HepG2 (cell line): ENCODE results near the gene CD276. TPM values are rescaled to one million over a fixed set of nuclear protein-coding genes. Genes with fewer than 3 reads are reported as not detected.

Experiments used
- ATAC-seq: fragments of 200-7000 bp; cut with Tn5 transposase; 3 replicates; pipeline ENCODE4 v1.9.1; 2020; ENCODE audit warnings: mild to moderate bottlenecking, moderate library complexity
- BruUV-seq: library from RNA; stranded (reverse); fragments of 400-500 nt; replicated peaks from 2 replicates; lab custom pipeline; 2021; lab: Mats Ljungman, UMichigan
- CTCF ChIA-PET: fragments of 300-600 bp; formaldehyde crosslinking; extraction: SDS; loops from one replicate; lab custom pipeline; 2021; ENCODE audit warnings: low total read pairs, inconsistent platforms, low intra/inter-chr PET ratio; lab: Yijun Ruan, JAX
- POLR2A ChIA-PET: fragments of 350-600 bp; sonication (Branson Sonifier 250); formaldehyde crosslinking; loops from one replicate; lab custom pipeline; 2020; ENCODE audit warnings: antibody characterized with exemption, inconsistent platforms; lab: Yijun Ruan, JAX
- DNase-seq: peaks from one replicate; pipeline ENCODE4 v3.0.0-alpha.2; 2015; ENCODE audit warnings: low spot score
- FAIRE-seq: peaks from 3 replicates; lab custom pipeline; 2011; peaks lifted over from hg19 to GRCh38; lab: Jason Lieb, UNC
- H2AFZ ChIP-seq: one replicate; pipeline ENCODE4 v1.6.1; 2011; ENCODE audit warnings: low read length, inconsistent platforms
- H3K27ac ChIP-seq: fragments of 300-600 bp; 3 replicates; pipeline ENCODE4 v1.8.0; 2011; ENCODE audit warnings: mixed run types, mild to moderate bottlenecking, mixed read lengths, low read length, inconsistent platforms; ENCODE audit not compliant: insufficient read depth; ENCODE audit errors: extremely low read length
- H3K27me3 ChIP-seq, 2 experiments: fragments of 200-600 bp in 1 of 2; 2 replicates in 1 of 2; 3 replicates in 1 of 2; pipeline versions ENCODE4 v1.6.0 to v1.8.0; 2011; ENCODE audit warnings: low read length in 2 of 2, mild to moderate bottlenecking in 2 of 2, moderate library complexity in 2 of 2, inconsistent platforms in 1 of 2; ENCODE audit not compliant: insufficient read depth in 2 of 2, control insufficient read depth in 1 of 2
- H3K36me3 ChIP-seq, 2 experiments: fragments of 200-600 bp in 1 of 2; replicated peaks in 1 of 2; 2 replicates in 1 of 2; 3 replicates in 1 of 2; pipeline versions ENCODE4 v1.5.1 to v1.8.0; 2011; ENCODE audit warnings: low read length in 2 of 2, inconsistent platforms in 1 of 2; ENCODE audit not compliant: insufficient read depth in 2 of 2, control insufficient read depth in 1 of 2
- H3K4me1 ChIP-seq: 2 replicates; pipeline ENCODE4 v1.5.1; 2012; ENCODE audit warnings: low read length, inconsistent platforms; ENCODE audit not compliant: insufficient read depth
- H3K4me2 ChIP-seq: 2 replicates; pipeline ENCODE4 v1.6.0; 2011; ENCODE audit warnings: low read depth, low read length, inconsistent platforms
- H3K4me3 ChIP-seq, 3 experiments: fragments of 200-600 bp in 1 of 3; sonication (generic), shearing (Covaris generic) in 1 of 3; replicated peaks in 1 of 3; 2 replicates each; pipeline ENCODE4 v1.5.1; 2011 to 2016; ENCODE audit warnings: low read length in 3 of 3, inconsistent platforms in 2 of 3, low read depth in 2 of 3, mild to moderate bottlenecking in 2 of 3, control low read depth in 1 of 3, mixed read lengths in 1 of 3; ENCODE audit not compliant: insufficient read depth in 1 of 3
- H3K79me2 ChIP-seq: one replicate; pipeline ENCODE4 v1.6.1; 2011; ENCODE audit warnings: low read length, inconsistent platforms; ENCODE audit not compliant: insufficient read depth
- H3K9ac ChIP-seq: 2 replicates; pipeline ENCODE4 v1.6.0; 2011; ENCODE audit warnings: mild to moderate bottlenecking, low read depth, low read length, inconsistent platforms; ENCODE audit not compliant: insufficient read depth
- H3K9me3 ChIP-seq: 2 replicates; pipeline ENCODE4 v1.5.1; 2012; ENCODE audit warnings: mild to moderate bottlenecking, low read length
- H4K20me1 ChIP-seq: 2 replicates; pipeline ENCODE4 v1.6.0; 2011; ENCODE audit warnings: inconsistent platforms, mild to moderate bottlenecking, low read length, moderate library complexity; ENCODE audit not compliant: insufficient read depth
- ELF1 ChIP-seq: sonication (generic); formaldehyde crosslinking; IDR thresholded peaks from 2 replicates; pipeline ENCODE4 v1.4.0; 2020; ENCODE audit warnings: missing genetic modification reagents
- GABPB1 ChIP-seq: IDR thresholded peaks from 2 replicates; pipeline ENCODE4 v1.6.1; 2016; ENCODE audit warnings: mild to moderate bottlenecking, missing genetic modification reagents, moderate library complexity, missing compliant biosample characterization
- MEIS2 ChIP-seq: sonication (generic); formaldehyde crosslinking; IDR thresholded peaks from 2 replicates; pipeline ENCODE4 v1.9.0; 2021; ENCODE audit warnings: mild to moderate bottlenecking, missing genetic modification reagents
- NFYC ChIP-seq: IDR thresholded peaks from 2 replicates; pipeline ENCODE4 v1.6.1; 2016; ENCODE audit warnings: missing genetic modification reagents, missing compliant biosample characterization
- POGZ ChIP-seq: sonication (generic); formaldehyde crosslinking; IDR thresholded peaks from 2 replicates; pipeline ENCODE4 v1.4.0; 2020; ENCODE audit warnings: mild to moderate bottlenecking, missing genetic modification reagents
- RAD21 ChIP-seq: fragments of 450-650 bp; formaldehyde crosslinking; IDR thresholded peaks from 2 replicates; pipeline ENCODE4 v1.5.0; 2020; ENCODE audit warnings: mild to moderate bottlenecking
- SNAPC2 ChIP-seq: sonication (generic); formaldehyde crosslinking; IDR thresholded peaks from 2 replicates; pipeline ENCODE4 v1.8.1; 2022; ENCODE audit warnings: mild to moderate bottlenecking, missing genetic modification reagents
- ZBTB1 ChIP-seq: sonication (generic); formaldehyde crosslinking; IDR thresholded peaks from 2 replicates; pipeline ENCODE4 v1.4.0; 2020; ENCODE audit warnings: missing genetic modification reagents, borderline replicate concordance
- ZFYVE20 ChIP-seq: sonication (generic); formaldehyde crosslinking; IDR thresholded peaks from 2 replicates; pipeline ENCODE4 v1.8.0; 2023; ENCODE audit warnings: low read depth, mild to moderate bottlenecking, moderate library complexity, missing genetic modification reagents, borderline replicate concordance
- ZNF136 ChIP-seq: sonication (generic); formaldehyde crosslinking; IDR thresholded peaks from 2 replicates; pipeline ENCODE4 v1.8.1; 2022; ENCODE audit warnings: low read depth, mild to moderate bottlenecking, moderate library complexity, missing genetic modification reagents
- ZNF484 ChIP-seq: sonication (generic); formaldehyde crosslinking; IDR thresholded peaks from 2 replicates; pipeline ENCODE4 v1.5.1; 2020; ENCODE audit warnings: mild to moderate bottlenecking, low read depth, missing genetic modification reagents, borderline replicate concordance
- ZNF496 ChIP-seq: sonication (generic); formaldehyde crosslinking; IDR thresholded peaks from 2 replicates; pipeline ENCODE4 v1.8.1; 2023; ENCODE audit warnings: mild to moderate bottlenecking, moderate library complexity, missing genetic modification reagents; ENCODE audit not compliant: insufficient replicate concordance
- ZNF616 ChIP-seq: sonication (generic); formaldehyde crosslinking; IDR thresholded peaks from 2 replicates; pipeline ENCODE4 v1.5.0; 2020; ENCODE audit warnings: low read depth, mild to moderate bottlenecking, missing genetic modification reagents
- ZNF703 ChIP-seq: sonication (generic); formaldehyde crosslinking; IDR thresholded peaks from 2 replicates; pipeline ENCODE4 v1.5.1; 2020; ENCODE audit warnings: missing genetic modification reagents, mild to moderate bottlenecking, moderate library complexity, borderline replicate concordance
- ZNF790 ChIP-seq: sonication (generic); formaldehyde crosslinking; IDR thresholded peaks from 2 replicates; pipeline ENCODE4 v1.8.0; 2022; ENCODE audit warnings: missing genetic modification reagents, mild to moderate bottlenecking, borderline replicate concordance
- ZNF841 ChIP-seq: sonication (generic); formaldehyde crosslinking; IDR thresholded peaks from 2 replicates; pipeline ENCODE4 v1.8.1; 2023; ENCODE audit warnings: missing genetic modification reagents, borderline replicate concordance
- ZNF878 ChIP-seq: sonication (generic); formaldehyde crosslinking; IDR thresholded peaks from 2 replicates; pipeline ENCODE4 v1.8.1; 2023; ENCODE audit warnings: mild to moderate bottlenecking, missing genetic modification reagents, moderate library complexity
- WGBS: methylation state at CpG from one replicate; pipeline ENCODE4 v1.1.6; 2017; ENCODE audit warnings: low lambda C conversion rate; 5-methylcytosine and 5-hydroxymethylcytosine counted together
- in situ Hi-C: cut with HindIII; loops from 2 replicates; pipeline ENCODE4 v1.10.0; 2017; ENCODE audit warnings: low pct_unique_long_range_greater_than_20kb; ENCODE audit not compliant: extremely low pct_ligation_motif_present
- intact Hi-C: fragments of 100-400 bp; cut with micrococcal nuclease; formaldehyde crosslinking; loops from one replicate; pipeline ENCODE4 v1.10.0; 2022; ENCODE audit not compliant: unreplicated experiment
- polyA plus RNA-seq, 8 experiments: library from polyadenylated mRNA; depleted of rRNA in 3 of 8; stranded (reverse) in 7 of 8; unstranded in 1 of 8; fragments of >200 nt; fragmentation: Illumina TruSeq in 4 of 8; extraction: Trizol in 4 of 8; gene quantifications; 2 replicates each; pipeline versions ENCODE4 v1.2.1 to v1.2.3, GENCODE V29; 2011 to 2016; ENCODE audit warnings: low read depth in 4 of 8, missing spikeins in 1 of 8, mixed read lengths in 1 of 8; ENCODE audit not compliant: insufficient read depth in 1 of 8
- total RNA-seq, 5 experiments: library from RNA; depleted of rRNA; stranded (reverse); fragments of >200 nt; fragmentation: Illumina TruSeq; extraction: Trizol; gene quantifications; 2 replicates each; pipeline ENCODE4 v1.2.3, GENCODE V29; 2016; ENCODE audit warnings: low read depth in 1 of 5
- TF ChIP-seq, protein P1 (sequence below): sonication (generic); formaldehyde crosslinking; IDR thresholded peaks from 2 replicates; pipeline ENCODE4 v1.4.0; 2020; ENCODE audit warnings: missing genetic modification reagents
- TF ChIP-seq, protein P2 (sequence below): sonication (generic); formaldehyde crosslinking; IDR thresholded peaks from 2 replicates; pipeline ENCODE4 v1.5.0; 2020; ENCODE audit warnings: mild to moderate bottlenecking, missing genetic modification reagents, borderline replicate concordance
- TF ChIP-seq, protein P3 (sequence below): sonication (generic); formaldehyde crosslinking; IDR thresholded peaks from 2 replicates; pipeline ENCODE4 v1.8.0; 2022; ENCODE audit warnings: missing genetic modification reagents, mild to moderate bottlenecking, borderline replicate concordance

The CD276 gene
- total and polyA plus RNA-seq, 2 of the 13 experiments (the other 11 are each of a cell fraction or from before 2014, with no cell fraction given) = 24.6 to 55.2 TPM

DNA sequence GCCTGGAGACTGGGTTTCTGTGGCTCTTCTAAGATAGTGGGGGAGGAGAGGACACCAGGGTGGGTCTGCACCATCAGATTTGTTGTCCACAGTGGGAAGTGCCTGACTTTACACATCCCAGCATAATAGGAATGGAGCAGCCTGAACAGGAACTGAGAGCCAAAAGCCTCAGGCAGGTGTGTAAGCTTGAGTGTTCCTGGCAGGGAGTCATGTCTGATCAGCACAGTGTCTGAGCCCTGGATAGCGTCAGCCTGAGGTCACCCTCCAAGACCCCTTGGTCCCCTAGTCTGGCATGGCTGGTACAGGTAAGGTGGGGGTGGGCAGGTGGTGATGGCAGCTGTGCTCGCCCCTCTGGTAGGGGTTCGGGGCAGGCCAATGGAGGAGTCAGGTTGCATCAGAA is 48.7 kb downstream of the CD276 start:
- Histone ChIP-seq H3K4me2 (no peak overlapping the region), H3K79me2 (no peaks in the 10 kb centered on the region), H3K36me3 (no peaks in the 10 kb centered on the region), H3K9me3 (no peaks in the 10 kb centered on the region), H3K27ac (no peak overlapping the region), H3K9ac (no peak overlapping the region), H3K27me3 (no peaks in the 10 kb centered on the region; a peak in 1 of 5 replicates), H3K4me1 (no peaks in the 10 kb centered on the region), H2AFZ (no peak overlapping the region), H4K20me1 (no peaks in the 10 kb centered on the region), H3K4me3 (no peak overlapping the region)
- CTCF ChIA-PET = no interaction called here
- ATAC-seq (no peak), FAIRE-seq (no peak), DNase-seq (no peak)
- intact Hi-C loops = no loop called here
- in situ Hi-C loops = no loop called here
- TF ChIP-seq, protein P1, sequence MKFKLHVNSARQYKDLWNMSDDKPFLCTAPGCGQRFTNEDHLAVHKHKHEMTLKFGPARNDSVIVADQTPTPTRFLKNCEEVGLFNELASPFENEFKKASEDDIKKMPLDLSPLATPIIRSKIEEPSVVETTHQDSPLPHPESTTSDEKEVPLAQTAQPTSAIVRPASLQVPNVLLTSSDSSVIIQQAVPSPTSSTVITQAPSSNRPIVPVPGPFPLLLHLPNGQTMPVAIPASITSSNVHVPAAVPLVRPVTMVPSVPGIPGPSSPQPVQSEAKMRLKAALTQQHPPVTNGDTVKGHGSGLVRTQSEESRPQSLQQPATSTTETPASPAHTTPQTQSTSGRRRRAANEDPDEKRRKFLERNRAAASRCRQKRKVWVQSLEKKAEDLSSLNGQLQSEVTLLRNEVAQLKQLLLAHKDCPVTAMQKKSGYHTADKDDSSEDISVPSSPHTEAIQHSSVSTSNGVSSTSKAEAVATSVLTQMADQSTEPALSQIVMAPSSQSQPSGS (CRISPR knock-in tag) = no peak
- TF ChIP-seq ZNF703 (no peak), MEIS2 (CRISPR knock-in tag) (no peak), ZNF841 (CRISPR knock-in tag) (no peak), ZNF484 (CRISPR knock-in tag) (no peak), SNAPC2 (CRISPR knock-in tag) (no peak), RAD21 (CRISPR knock-in tag) (no peak), ZFYVE20 (CRISPR knock-in tag) (no peak), ZBTB1 (no peak), POGZ (no peak), ELF1 (CRISPR knock-in tag) (no peak), ZNF790 (CRISPR knock-in tag) (no peak), NFYC (CRISPR knock-in tag) (no peak), ZNF878 (CRISPR knock-in tag) (no peak), GABPB1 (no peak), ZNF496 (CRISPR knock-in tag) (no peak), ZNF616 (no peak), ZNF136 (CRISPR knock-in tag) (no peak)
- TF ChIP-seq, protein P2, sequence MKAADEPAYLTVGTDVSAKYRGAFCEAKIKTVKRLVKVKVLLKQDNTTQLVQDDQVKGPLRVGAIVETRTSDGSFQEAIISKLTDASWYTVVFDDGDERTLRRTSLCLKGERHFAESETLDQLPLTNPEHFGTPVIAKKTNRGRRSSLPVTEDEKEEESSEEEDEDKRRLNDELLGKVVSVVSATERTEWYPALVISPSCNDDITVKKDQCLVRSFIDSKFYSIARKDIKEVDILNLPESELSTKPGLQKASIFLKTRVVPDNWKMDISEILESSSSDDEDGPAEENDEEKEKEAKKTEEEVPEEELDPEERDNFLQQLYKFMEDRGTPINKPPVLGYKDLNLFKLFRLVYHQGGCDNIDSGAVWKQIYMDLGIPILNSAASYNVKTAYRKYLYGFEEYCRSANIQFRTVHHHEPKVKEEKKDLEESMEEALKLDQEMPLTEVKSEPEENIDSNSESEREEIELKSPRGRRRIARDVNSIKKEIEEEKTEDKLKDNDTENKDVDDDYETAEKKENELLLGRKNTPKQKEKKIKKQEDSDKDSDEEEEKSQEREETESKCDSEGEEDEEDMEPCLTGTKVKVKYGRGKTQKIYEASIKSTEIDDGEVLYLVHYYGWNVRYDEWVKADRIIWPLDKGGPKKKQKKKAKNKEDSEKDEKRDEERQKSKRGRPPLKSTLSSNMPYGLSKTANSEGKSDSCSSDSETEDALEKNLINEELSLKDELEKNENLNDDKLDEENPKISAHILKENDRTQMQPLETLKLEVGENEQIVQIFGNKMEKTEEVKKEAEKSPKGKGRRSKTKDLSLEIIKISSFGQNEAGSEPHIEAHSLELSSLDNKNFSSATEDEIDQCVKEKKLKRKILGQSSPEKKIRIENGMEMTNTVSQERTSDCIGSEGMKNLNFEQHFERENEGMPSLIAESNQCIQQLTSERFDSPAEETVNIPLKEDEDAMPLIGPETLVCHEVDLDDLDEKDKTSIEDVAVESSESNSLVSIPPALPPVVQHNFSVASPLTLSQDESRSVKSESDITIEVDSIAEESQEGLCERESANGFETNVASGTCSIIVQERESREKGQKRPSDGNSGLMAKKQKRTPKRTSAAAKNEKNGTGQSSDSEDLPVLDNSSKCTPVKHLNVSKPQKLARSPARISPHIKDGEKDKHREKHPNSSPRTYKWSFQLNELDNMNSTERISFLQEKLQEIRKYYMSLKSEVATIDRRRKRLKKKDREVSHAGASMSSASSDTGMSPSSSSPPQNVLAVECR (CRISPR knock-in tag) = no peak
- TF ChIP-seq, protein P3, sequence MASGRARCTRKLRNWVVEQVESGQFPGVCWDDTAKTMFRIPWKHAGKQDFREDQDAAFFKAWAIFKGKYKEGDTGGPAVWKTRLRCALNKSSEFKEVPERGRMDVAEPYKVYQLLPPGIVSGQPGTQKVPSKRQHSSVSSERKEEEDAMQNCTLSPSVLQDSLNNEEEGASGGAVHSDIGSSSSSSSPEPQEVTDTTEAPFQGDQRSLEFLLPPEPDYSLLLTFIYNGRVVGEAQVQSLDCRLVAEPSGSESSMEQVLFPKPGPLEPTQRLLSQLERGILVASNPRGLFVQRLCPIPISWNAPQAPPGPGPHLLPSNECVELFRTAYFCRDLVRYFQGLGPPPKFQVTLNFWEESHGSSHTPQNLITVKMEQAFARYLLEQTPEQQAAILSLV = no peak
- BruUV-seq = no TSS peak
- POLR2A ChIA-PET = no interaction called here
- 0% methylated on average over 1 of the region's 3 CpGs for WGBS
